Measurements from ENCODE around the gene IFT122. TPM values are rescaled to one million over a fixed set of nuclear protein-coding genes. Genes with fewer than 3 reads are reported as not detected.
A peak's percentile ranks its signal among the peaks of the same experiment; 100 is the strongest.

IFT122 gene
- total RNA-seq, 2 experiments from 2014 or later: 21.5 to 25.5 TPM

- Mint-ChIP-seq H3K36me3 (peaks cover 6% of the 10 kb centered on the region), H3K27ac (peak overlapping the region; percentile 57)
- POLR2A ChIA-PET: no interaction called here
Measured at GRCh38 chr3:129442947-129443346, 2.9 kb downstream of the IFT122 start.

GRCh38 chr3:129445471-129445870 is 5.4 kb downstream of the IFT122 start:
- intact Hi-C loops (cut with micrococcal nuclease): no loop called here
- Mint-ChIP-seq H3K36me3 (no peaks in the 10 kb centered on the region), H3K4me1 (ENCODE audit: low read depth) (peaks cover 30% of the 10 kb centered on the region), H3K4me3 (no peak overlapping the region), H3K27ac (no peak overlapping the region), H3K27me3 (no peaks in the 10 kb centered on the region), H3K9me3 (no peaks in the 10 kb centered on the region)
- DNase-seq: no peak
- ChIA-PET POLR2A (no interaction called here), CTCF (interaction anchor here (0.6 to 0.7 kb wide), 2 partner anchors 44 to 45 kb away, joined by 3 read pairs; no protein-coding TSS in a partner anchor)

More at GRCh38 chr3:129442947-129443346, 2.9 kb downstream of the IFT122 start:
- no peak for DNase-seq
- Mint-ChIP-seq H3K27me3 (no peaks in the 10 kb centered on the region), H3K4me3 (no peak overlapping the region), H3K9me3 (no peaks in the 10 kb centered on the region), H3K4me1 (ENCODE audit: low read depth) (peaks cover 45% of the 10 kb centered on the region)
- intact Hi-C loops (cut with micrococcal nuclease): loop anchor here (5.0 kb wide), 3 partner anchors 164 to 669 kb away; partner anchors contain the start of genes CNBP and PLXND1
- CTCF ChIA-PET: no interaction called here

DNA sequence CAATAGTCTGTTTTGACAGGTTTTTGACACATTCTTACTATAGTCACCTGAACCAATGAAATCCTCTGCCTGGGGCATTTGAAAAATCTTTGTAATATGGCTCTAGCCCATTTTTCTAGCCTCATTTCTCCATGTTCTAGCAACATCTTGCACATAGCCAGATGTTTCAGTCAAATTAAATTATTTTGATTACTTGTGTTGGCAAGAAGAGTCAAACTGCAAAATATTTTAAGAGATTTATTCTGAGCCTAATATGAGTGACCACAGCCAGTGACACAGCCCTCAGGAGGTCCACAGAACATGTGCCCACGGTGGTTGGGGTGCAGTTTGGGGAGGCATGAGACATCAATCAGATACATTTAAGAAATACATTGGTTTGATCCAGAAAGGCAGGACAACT is 6.9 kb downstream of the IFT122 start:
- no peaks in the 10 kb centered on the region for H3K27me3 Mint-ChIP-seq
- no peak overlapping the region for H3K4me3 Mint-ChIP-seq
- ChIA-PET POLR2A (no interaction called here), CTCF (no interaction called here)
- H3K27ac Mint-ChIP-seq: no peak overlapping the region
- H3K36me3 Mint-ChIP-seq: peaks cover 3% of the 10 kb centered on the region
- intact Hi-C loops (cut with micrococcal nuclease): no loop called here
- peaks cover 21% of the 10 kb centered on the region for H3K4me1 Mint-ChIP-seq (ENCODE audit: low read depth)
- no peaks in the 10 kb centered on the region for H3K9me3 Mint-ChIP-seq
- DNase-seq: no peak

GRCh38 chr3:129448186-129448895 is 8.3 kb downstream of the IFT122 start:
- ChIA-PET CTCF (no interaction called here), POLR2A (no interaction called here)
- Mint-ChIP-seq H3K36me3 (peaks cover 12% of the 10 kb centered on the region), H3K9me3 (no peaks in the 10 kb centered on the region), H3K4me3 (no peak overlapping the region), H3K27me3 (no peaks in the 10 kb centered on the region), H3K4me1 (ENCODE audit: low read depth) (peaks cover 8% of the 10 kb centered on the region), H3K27ac (no peak overlapping the region)
- intact Hi-C loops (cut with micrococcal nuclease): no loop called here
- no peak for DNase-seq

GRCh38 chr3:129449279-129450115 is 9.5 kb downstream of the IFT122 start:
- POLR2A ChIA-PET: no interaction called here
- Mint-ChIP-seq H3K36me3 (peaks cover 15% of the 10 kb centered on the region), H3K4me1 (ENCODE audit: low read depth) (no peaks in the 10 kb centered on the region), H3K9me3 (no peaks in the 10 kb centered on the region), H3K27me3 (no peaks in the 10 kb centered on the region), H3K4me3 (no peak overlapping the region), H3K27ac (no peak overlapping the region)
- no peak for DNase-seq
- intact Hi-C loops (cut with micrococcal nuclease): no loop called here
- CTCF ChIA-PET: no interaction called here

DNA sequence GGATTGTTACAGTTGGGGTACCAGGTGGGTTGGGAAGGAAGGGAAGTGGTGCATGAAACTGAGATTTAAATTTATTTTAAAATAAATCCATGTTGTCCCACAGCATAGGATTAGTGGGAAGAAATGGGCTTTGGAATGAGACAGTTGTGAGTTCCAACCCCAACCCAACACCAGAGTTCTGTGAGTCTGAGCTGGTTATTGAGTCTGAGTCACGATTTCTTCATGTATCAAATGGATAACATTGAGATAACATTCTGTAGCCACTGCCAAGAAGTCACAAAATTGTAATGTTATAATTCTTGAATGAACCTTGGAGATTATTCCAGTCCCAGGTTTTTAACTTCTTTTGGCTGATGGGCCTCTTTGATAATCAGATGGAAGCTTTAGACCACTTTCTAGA is 13.7 kb downstream of the IFT122 start:
- H3K27me3 Mint-ChIP-seq: no peaks in the 10 kb centered on the region
- intact Hi-C loops (cut with micrococcal nuclease): no loop called here
- peaks cover 15% of the 10 kb centered on the region for H3K36me3 Mint-ChIP-seq
- H3K4me3 Mint-ChIP-seq: no peak overlapping the region
- H3K27ac Mint-ChIP-seq: no peak overlapping the region
- POLR2A ChIA-PET: no interaction called here
- H3K9me3 Mint-ChIP-seq: no peaks in the 10 kb centered on the region
- no peak for DNase-seq
- CTCF ChIA-PET: interaction anchor here (0.6 kb wide), 1 partner anchor 216 kb away, joined by 3 read pairs; no protein-coding TSS in a partner anchor
- no peaks in the 10 kb centered on the region for H3K4me1 Mint-ChIP-seq (ENCODE audit: low read depth)

GRCh38 chr3:129460155-129460554 is 20.1 kb downstream of the IFT122 start:
- Mint-ChIP-seq H3K36me3 (peaks cover 2% of the 10 kb centered on the region), H3K4me3 (no peak overlapping the region), H3K27ac (no peak overlapping the region), H3K9me3 (no peaks in the 10 kb centered on the region), H3K27me3 (no peaks in the 10 kb centered on the region), H3K4me1 (ENCODE audit: low read depth) (no peaks in the 10 kb centered on the region)
- DNase-seq: no peak
- intact Hi-C loops (cut with micrococcal nuclease): no loop called here
- ChIA-PET POLR2A (no interaction called here), CTCF (no interaction called here)

DNA sequence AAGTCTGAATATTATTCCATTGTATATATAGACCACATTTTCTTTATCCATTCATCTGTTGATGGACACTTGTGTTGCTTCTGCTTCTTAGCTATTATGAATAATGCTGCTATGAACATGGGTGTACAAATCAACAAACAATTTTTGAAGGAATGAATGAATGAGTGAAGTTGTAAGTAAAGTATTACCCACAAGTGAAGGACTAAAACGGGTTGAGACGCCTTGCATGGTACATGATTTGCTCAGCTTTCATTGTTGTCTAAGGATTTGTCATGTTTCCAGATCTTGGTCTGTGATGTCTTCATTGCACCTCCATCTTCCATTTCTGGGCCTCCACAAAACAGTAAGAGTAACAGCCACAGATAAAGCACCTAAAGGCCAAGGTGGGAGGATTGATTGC is 20.5 kb downstream of the IFT122 start:
- no peak overlapping the region for H3K27ac Mint-ChIP-seq
- POLR2A ChIA-PET: no interaction called here
- CTCF ChIA-PET: no interaction called here
- H3K4me1 Mint-ChIP-seq (ENCODE audit: low read depth): no peaks in the 10 kb centered on the region
- H3K4me3 Mint-ChIP-seq: no peak overlapping the region
- no peaks in the 10 kb centered on the region for H3K9me3 Mint-ChIP-seq
- peaks cover 2% of the 10 kb centered on the region for H3K36me3 Mint-ChIP-seq
- no peak for DNase-seq
- intact Hi-C loops (cut with micrococcal nuclease): no loop called here
- H3K27me3 Mint-ChIP-seq: no peaks in the 10 kb centered on the region

DNA sequence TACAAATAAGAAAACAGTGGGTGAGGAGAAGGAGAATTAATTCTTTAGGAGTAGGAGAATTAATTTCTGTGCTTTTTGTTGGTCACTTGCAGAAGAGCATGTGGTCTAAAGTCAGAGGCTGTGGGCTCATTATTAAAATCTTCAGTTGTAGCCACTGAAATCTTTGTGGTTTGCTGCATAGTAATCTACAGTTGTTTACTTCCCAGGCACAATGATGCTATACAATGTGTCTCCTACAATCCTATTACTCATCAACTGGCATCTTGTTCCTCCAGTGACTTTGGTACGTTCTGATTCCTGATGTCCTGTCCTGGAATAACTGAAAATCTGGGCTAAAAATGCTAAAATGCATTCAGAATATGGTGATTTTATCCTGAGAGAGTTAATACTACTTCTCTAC is 21.0 kb downstream of the IFT122 start:
- peaks cover 2% of the 10 kb centered on the region for H3K36me3 Mint-ChIP-seq

GRCh38 chr3:129461461-129462146 is 21.6 kb downstream of the IFT122 start:
- peaks cover 2% of the 10 kb centered on the region for H3K36me3 Mint-ChIP-seq
- ChIA-PET CTCF (no interaction called here), POLR2A (no interaction called here)
- no peaks in the 10 kb centered on the region for H3K27me3 Mint-ChIP-seq
- H3K4me3 Mint-ChIP-seq: no peak overlapping the region
- no peaks in the 10 kb centered on the region for H3K9me3 Mint-ChIP-seq
- H3K27ac Mint-ChIP-seq: no peak overlapping the region
- intact Hi-C loops (cut with micrococcal nuclease): no loop called here
- no peak for DNase-seq
- no peaks in the 10 kb centered on the region for H3K4me1 Mint-ChIP-seq (ENCODE audit: low read depth)

More for the DNA sequence above, 21.0 kb downstream of the IFT122 start:
- Mint-ChIP-seq H3K27ac (no peak overlapping the region), H3K9me3 (no peaks in the 10 kb centered on the region), H3K4me3 (no peak overlapping the region), H3K27me3 (no peaks in the 10 kb centered on the region), H3K4me1 (ENCODE audit: low read depth) (no peaks in the 10 kb centered on the region)
- intact Hi-C loops (cut with micrococcal nuclease): no loop called here
- no peak for DNase-seq
- ChIA-PET POLR2A (no interaction called here), CTCF (no interaction called here)

DNA sequence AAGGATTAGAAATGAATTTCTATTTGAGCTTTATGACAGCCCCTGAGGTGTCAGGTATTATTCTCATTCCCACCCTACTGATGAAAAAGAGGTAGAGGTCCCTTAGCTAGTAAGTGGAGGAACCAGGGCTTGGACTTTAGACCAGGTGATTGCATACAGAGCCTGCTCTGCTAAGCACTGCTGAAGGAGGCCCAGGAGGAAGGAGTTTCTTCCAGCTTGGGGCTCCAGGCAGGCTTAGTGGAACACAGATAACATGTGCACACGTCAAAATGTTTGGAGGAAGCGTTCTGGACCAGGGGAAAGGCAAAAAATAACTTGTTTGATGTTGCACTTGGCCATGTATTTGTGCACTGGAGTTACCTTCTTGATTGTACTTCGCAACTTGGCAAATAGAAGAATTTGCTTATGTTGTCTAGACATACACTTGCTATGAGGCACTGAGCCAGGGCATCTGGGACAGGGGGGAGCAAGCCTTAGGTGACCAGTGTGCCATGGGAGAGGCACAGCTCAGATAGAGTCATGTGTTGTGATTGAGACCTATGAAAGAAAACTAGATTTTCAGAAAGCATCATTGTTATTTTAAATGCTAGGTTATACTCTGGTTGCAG is 22.4 kb downstream of the IFT122 start:
- ChIA-PET POLR2A (no interaction called here), CTCF (interaction anchor here (0.5 kb wide), 1 partner anchor 12 kb away, joined by 3 read pairs; no protein-coding TSS in a partner anchor)
- intact Hi-C loops (cut with micrococcal nuclease): no loop called here
- Mint-ChIP-seq H3K27me3 (no peaks in the 10 kb centered on the region), H3K9me3 (no peaks in the 10 kb centered on the region), H3K27ac (no peak overlapping the region), H3K36me3 (peaks cover 5% of the 10 kb centered on the region), H3K4me1 (ENCODE audit: low read depth) (no peaks in the 10 kb centered on the region), H3K4me3 (no peak overlapping the region)
- no peak for DNase-seq

DNA sequence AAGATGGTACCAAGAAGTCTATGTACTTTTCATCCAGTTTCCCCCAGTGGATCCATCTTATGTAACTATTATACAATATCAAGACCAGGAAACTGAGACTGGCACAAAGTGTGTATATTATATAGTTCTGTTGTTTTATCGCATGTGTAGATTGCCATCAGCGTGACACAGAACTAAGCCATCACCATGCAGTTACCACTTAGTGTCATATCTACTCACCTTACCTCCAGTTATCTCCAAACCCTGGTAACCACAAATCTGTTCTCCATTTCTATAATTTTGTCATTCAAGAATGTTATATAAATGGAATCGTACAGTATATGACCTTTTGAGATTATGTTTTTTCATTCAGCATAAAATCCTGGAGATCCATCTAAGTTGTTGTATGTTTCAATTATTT is 23.1 kb downstream of the IFT122 start:
- H3K4me1 Mint-ChIP-seq (ENCODE audit: low read depth): no peaks in the 10 kb centered on the region
- H3K9me3 Mint-ChIP-seq: no peaks in the 10 kb centered on the region
- CTCF ChIA-PET: no interaction called here
- H3K4me3 Mint-ChIP-seq: no peak overlapping the region
- no peak overlapping the region for H3K27ac Mint-ChIP-seq
- no peak for DNase-seq
- intact Hi-C loops (cut with micrococcal nuclease): no loop called here
- POLR2A ChIA-PET: no interaction called here
- peaks cover 5% of the 10 kb centered on the region for H3K36me3 Mint-ChIP-seq
- H3K27me3 Mint-ChIP-seq: no peaks in the 10 kb centered on the region
